ENCODE measurements around the gene RASGRF2. TPM values are rescaled to one million over a fixed set of nuclear protein-coding genes. Genes with fewer than 3 reads are reported as not detected.

The RASGRF2 gene
- total RNA-seq, 2 donors from 2014 or later, result 6.9 to 13.9 TPM

DNA sequence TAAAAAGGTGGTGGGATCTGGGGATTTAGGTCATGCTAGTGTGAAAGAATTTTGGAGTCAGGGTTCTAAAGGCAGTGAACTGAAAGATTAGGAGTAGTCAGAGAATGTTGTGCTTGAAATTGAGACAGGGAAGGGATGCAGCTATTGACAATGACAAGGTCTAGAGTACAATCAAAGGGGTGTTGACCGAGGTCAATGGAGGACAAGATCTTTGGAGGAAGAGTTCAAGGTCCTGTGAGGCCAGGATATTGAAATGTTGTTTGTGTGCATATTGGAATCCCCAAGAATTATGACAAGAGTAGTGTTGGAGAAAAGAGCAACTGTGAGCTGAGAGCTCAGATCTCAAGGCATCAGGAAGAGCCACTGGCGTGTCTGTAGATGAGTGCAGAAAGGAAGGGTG is 116.9 kb downstream of the RASGRF2 start:
- Histone ChIP-seq H3K4me1 (ENCODE audit: control insufficient read depth in 1 of 2, low read depth in 2 of 2) (no peaks in the 10 kb centered on the region), H3K27ac (no peak overlapping the region), H3K27me3 (replicated peaks; ENCODE audit: insufficient read depth) (no peaks in the 10 kb centered on the region), H3K36me3 (no peaks in the 10 kb centered on the region), H3K4me3 (no peak overlapping the region), H3K9me3 (no peaks in the 10 kb centered on the region)
- DNase-seq (ENCODE audit: low spot score) (no peak), ATAC-seq (ENCODE audit: insufficient number of reproducible peaks, low FRiP score, low read depth) (no peak)
- TF ChIP-seq, protein P1, sequence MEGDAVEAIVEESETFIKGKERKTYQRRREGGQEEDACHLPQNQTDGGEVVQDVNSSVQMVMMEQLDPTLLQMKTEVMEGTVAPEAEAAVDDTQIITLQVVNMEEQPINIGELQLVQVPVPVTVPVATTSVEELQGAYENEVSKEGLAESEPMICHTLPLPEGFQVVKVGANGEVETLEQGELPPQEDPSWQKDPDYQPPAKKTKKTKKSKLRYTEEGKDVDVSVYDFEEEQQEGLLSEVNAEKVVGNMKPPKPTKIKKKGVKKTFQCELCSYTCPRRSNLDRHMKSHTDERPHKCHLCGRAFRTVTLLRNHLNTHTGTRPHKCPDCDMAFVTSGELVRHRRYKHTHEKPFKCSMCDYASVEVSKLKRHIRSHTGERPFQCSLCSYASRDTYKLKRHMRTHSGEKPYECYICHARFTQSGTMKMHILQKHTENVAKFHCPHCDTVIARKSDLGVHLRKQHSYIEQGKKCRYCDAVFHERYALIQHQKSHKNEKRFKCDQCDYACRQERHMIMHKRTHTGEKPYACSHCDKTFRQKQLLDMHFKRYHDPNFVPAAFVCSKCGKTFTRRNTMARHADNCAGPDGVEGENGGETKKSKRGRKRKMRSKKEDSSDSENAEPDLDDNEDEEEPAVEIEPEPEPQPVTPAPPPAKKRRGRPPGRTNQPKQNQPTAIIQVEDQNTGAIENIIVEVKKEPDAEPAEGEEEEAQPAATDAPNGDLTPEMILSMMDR (IDR thresholded peaks at IDR 0.05), result no peak

DNA sequence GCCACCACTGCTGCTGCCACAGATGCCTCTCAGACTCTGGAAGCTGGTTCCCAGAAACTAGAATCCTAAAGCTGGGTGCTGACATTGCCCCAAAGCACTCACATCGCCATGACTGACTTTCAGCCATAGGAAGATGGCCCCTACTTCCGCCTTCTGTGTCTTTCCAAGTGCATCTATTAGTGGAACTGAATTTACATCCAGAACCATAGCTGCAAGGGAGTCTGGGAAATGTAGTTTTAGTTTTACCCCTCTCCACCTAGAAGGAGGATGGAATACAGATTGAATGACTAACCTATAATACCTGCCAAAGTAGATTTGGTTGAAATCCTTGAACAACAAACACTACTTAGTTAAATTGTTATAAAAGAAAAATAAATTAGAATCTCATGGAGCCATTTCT is 118.8 kb downstream of the RASGRF2 start:
- Histone ChIP-seq H3K4me3 (no peak overlapping the region), H3K9me3 (no peaks in the 10 kb centered on the region), H3K4me1 (ENCODE audit: control insufficient read depth in 1 of 2, low read depth in 2 of 2) (no peaks in the 10 kb centered on the region), H3K36me3 (no peaks in the 10 kb centered on the region), H3K27me3 (replicated peaks; ENCODE audit: insufficient read depth) (no peaks in the 10 kb centered on the region), H3K27ac (no peak overlapping the region)
- TF ChIP-seq, protein P1 (IDR thresholded peaks at IDR 0.05), result no peak
- DNase-seq (ENCODE audit: low spot score) (no peak), ATAC-seq (ENCODE audit: insufficient number of reproducible peaks, low FRiP score, low read depth) (no peak)

DNA sequence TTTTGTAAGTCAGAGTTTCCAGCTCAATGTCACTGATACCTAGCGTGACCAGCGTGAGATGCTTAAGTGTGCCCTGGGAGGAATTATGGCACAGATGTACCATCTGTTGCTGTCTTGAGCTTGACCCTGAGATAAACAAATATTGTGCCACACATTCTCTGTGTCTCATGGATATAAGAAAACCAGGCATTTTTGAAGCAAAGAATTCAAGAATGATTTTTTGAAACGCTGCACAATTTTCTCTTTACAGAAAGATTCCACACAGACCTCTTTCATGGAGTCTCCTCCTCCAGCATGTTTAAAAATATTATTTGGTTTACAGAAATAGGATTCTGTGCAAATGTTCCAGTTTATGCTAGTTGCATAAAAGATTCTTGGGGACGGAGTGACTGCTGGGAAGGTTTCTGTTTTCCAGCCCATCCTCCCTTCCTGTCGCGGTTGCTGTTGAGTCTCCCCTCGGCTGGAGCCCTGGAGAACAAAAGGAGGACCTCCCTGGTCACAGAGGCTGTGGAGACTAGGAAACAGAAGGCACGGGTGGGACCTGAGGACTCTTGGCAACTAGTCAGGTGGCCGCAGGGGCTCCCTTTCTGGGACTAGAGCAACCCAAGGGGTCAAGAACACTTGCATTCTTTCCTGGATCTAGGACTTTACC is 120.8 kb downstream of the RASGRF2 start:
- H3K36me3 ChIP-seq, result no peaks in the 10 kb centered on the region
- H3K4me3 ChIP-seq, result no peak overlapping the region
- ATAC-seq (ENCODE audit: insufficient number of reproducible peaks, low FRiP score, low read depth) (no peak), DNase-seq (ENCODE audit: low spot score) (no peak)
- TF ChIP-seq, protein P1 (IDR thresholded peaks at IDR 0.05), result no peak
- H3K27ac ChIP-seq, result no peak overlapping the region
- H3K9me3 ChIP-seq, result no peaks in the 10 kb centered on the region
- no peaks in the 10 kb centered on the region for H3K4me1 ChIP-seq (ENCODE audit: control insufficient read depth in 1 of 2, low read depth in 2 of 2)
- H3K27me3 ChIP-seq (replicated peaks; ENCODE audit: insufficient read depth), result no peaks in the 10 kb centered on the region

DNA sequence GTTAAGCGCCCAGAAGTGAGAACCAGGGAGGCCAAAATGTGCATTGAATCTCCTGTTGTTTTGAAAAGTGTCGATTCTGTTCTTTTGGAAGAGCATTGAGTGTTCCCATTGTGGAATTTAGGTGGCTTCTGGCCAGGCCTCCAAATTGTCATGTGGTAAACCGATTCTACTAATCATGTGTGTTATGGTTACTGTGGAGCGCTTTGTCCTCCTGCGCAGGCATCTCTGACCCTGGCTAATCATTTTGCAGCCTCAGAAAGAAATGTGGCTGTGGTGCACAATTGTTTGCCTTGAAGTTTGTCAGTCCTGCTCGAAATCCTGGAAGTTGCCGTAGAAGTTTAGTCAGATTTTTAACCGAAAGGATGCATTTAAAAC is 121.3 kb downstream of the RASGRF2 start:
- H3K9me3 ChIP-seq, result no peaks in the 10 kb centered on the region
- no peak for DNase-seq (ENCODE audit: low spot score)
- no peaks in the 10 kb centered on the region for H3K27me3 ChIP-seq (replicated peaks; ENCODE audit: insufficient read depth)
- no peak for ATAC-seq (ENCODE audit: insufficient number of reproducible peaks, low FRiP score, low read depth)
- no peaks in the 10 kb centered on the region for H3K4me1 ChIP-seq (ENCODE audit: control insufficient read depth in 1 of 2, low read depth in 2 of 2)
- no peak overlapping the region for H3K27ac ChIP-seq
- H3K4me3 ChIP-seq, result no peak overlapping the region
- H3K36me3 ChIP-seq, result no peaks in the 10 kb centered on the region
- TF ChIP-seq, protein P1 (IDR thresholded peaks at IDR 0.05), result no peak

DNA sequence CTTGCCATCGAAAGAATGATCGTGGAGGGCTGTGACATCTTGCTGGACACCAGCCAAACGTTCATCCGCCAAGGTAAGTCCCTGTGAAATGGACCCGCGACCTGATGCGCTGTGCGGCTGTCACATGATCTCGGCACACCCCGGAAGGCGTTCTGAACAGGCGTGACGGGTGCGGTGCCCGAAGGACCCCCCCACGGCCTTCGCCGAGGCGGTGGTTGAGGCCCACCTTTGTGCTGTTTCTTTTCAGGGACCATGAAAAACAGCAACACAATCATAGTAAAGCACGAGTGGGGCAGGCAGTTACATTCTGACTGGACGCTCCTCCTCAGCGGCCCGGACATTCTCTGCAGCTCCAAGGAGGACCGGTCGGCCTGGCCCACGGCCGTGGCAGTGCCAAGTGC is 126.7 kb downstream of the RASGRF2 start:
- H3K4me1 ChIP-seq (ENCODE audit: control insufficient read depth in 1 of 2, low read depth in 2 of 2), result no peaks in the 10 kb centered on the region
- TF ChIP-seq, protein P1 (IDR thresholded peaks at IDR 0.05), result no peak
- H3K9me3 ChIP-seq, result no peaks in the 10 kb centered on the region
- no peak overlapping the region for H3K4me3 ChIP-seq
- H3K27me3 ChIP-seq (replicated peaks; ENCODE audit: insufficient read depth), result no peaks in the 10 kb centered on the region
- no peak for ATAC-seq (ENCODE audit: insufficient number of reproducible peaks, low FRiP score, low read depth)
- H3K27ac ChIP-seq, result no peak overlapping the region
- no peak for DNase-seq (ENCODE audit: low spot score)
- H3K36me3 ChIP-seq, result no peaks in the 10 kb centered on the region
